NCI-H82 treated with DMSO at 0.1 percent for 48 hours (cell line): Measurements from ENCODE around the gene AGAP5.
"Not testable (repeated sequence)": the region's sequence is repeated elsewhere in the genome, so short reads cannot be mapped to it uniquely, and the experiment has no call there.

Source experiments
- DNase-seq: peaks from one replicate; lab custom pipeline; 2025; ENCODE audit not compliant: unreplicated experiment; lab: John Stamatoyannopoulos, UW

The AGAP5 gene

GRCh38 chr10:73715179-73716156 is 17.6 kb upstream of the AGAP5 start:
- DNase-seq, result not testable (repeated sequence)

GRCh38 chr10:73714483-73714882 is 16.6 kb upstream of the AGAP5 start:
- not testable (repeated sequence) for DNase-seq

DNA sequence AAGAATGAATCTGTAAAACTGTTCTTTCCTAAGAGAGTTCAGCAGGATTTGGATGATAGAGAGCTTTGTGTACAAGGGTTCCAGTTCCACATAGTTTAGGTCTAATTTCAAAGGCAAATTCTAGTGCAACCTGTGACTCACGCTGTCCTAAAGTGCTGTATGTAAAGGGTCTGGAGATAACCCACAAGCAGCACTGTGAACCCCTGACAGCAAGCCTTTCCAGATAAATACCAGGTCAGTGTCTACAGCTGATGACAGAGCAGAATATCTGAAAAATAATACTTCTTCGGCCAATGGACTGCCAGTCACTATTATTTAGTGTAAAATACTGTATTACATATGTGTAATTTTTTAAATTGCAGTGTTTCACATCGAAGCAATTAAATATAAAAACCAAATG is 16.0 kb upstream of the AGAP5 start:
- DNase-seq, result not testable (repeated sequence)

DNA sequence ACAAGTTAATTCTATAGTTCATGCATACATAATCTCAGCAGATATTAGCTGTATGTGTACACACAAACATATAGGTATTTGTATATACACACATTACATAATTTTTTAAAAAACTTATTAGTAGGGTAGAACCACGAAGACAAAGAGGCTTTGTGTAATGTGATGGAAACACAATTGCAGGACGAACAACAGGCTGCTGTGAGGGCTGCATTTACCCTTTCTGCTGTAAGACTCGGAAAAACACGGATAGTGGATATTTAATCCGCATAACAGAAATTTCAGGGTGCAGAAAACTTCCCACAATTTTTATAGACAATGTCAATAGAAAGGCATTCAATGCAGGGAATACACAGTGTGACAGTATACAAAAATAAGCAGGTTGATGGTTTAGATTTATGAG is 13.8 kb upstream of the AGAP5 start:
- DNase-seq, result not testable (repeated sequence)

- DNase-seq, result not testable (repeated sequence)
Observed at GRCh38 chr10:73708122-73708521, 10.2 kb upstream of the AGAP5 start.

DNA sequence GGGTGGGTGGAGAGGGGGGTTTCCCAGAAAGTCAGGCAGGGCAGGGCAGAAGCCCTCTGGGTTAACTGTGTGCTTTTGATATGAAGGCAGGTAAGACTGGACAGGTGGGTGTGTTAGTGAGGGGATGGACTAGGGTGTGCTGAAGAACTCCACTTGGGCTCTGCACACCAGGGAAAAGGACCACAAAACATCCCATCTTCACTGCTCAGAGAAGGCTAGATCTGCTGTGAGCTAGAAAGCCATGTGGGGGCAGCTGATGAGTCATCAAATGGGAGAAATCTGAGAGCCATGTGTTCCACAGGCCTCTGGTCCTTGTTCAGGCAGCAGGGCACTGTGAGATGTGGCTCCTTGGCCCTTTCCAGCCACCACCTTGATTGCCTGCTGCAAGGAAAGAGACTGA is 9.7 kb upstream of the AGAP5 start:
- DNase-seq, result not testable (repeated sequence)

DNA sequence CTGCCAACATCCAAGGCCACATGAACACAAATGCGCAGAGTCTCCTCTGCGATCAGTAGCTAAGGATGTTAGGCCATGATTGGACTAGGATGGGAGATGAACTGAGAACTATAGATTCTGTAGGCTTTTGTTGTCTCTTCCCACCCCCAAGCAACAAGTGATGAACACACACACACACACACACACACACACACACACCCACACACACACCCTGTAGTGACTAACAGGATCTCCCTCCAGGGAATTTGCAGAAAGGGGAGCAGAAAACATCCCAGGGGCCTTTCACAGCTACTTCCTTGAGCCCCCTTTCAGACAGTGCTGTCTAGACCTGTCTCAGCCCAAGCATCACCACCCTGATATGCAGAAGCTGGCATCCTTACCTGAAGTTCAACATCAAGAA is 8.6 kb upstream of the AGAP5 start:
- DNase-seq, result not testable (repeated sequence)

GRCh38 chr10:73705506-73706072 is 7.7 kb upstream of the AGAP5 start:
- DNase-seq, result not testable (repeated sequence)

DNA sequence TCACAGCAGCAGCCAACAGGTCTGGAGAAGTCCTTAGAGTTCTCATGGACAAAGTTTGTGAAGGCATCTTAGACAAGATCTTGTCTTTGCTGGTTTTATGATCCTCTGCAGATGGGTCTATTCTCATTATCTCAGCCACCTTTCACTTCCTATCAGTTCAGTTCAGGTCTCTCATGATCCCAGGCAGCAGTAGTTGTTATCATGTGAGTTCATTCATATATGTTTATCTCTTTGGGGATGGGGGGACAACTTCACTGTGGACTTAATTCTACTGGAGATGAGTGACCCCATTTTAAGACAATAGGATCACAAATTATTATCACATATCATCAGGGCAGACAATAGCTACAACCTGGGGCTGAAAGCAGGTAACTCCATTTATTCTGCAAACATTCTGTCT is 6.0 kb upstream of the AGAP5 start:
- not testable (repeated sequence) for DNase-seq

DNA sequence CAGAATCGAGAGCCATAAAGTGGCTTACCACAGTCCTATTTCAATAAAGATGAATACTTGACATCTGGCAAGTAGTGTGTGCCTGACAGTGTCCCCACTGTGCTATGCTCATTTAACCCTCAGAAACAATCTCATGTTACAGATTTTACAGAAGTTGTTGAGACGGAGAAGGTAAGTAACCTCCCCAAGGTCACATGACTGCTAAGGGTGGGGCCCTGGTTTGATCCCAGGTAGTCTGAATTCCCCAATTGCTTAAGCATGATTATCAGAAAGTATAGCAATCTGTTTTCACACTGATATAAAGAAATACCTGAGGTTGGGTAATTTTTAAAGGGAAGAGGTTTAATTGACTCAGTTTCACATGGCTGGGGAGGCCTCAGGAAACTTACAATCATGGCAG is 910 bp upstream of the AGAP5 start:
- DNase-seq, result not testable (repeated sequence)

GRCh38 chr10:73695302-73695701 is 2.6 kb downstream of the AGAP5 start:
- not testable (repeated sequence) for DNase-seq

GRCh38 chr10:73690755-73691154 is 7.2 kb downstream of the AGAP5 start:
- DNase-seq, result not testable (repeated sequence)

DNA sequence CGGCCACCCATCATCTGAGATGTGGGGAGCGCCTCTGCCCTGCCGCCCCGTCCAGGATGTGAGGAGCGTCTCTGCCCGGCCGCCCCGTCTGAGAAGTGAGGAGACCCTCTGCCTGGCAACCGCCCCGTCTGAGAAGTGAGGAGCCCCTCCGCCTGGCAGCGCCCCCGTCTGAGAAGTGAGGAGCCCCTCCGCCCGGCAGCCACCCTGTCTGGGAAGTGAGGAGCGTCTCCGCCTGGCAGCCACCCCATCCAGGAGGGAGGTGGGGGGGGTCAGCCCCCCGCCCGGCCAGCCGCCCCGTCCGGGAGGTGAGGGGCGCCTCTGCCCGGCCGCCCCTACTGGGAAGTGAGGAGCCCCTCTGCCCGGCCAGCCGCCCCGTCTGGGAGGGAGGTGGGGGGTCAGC is 8.3 kb downstream of the AGAP5 start:
- not testable (repeated sequence) for DNase-seq

DNA sequence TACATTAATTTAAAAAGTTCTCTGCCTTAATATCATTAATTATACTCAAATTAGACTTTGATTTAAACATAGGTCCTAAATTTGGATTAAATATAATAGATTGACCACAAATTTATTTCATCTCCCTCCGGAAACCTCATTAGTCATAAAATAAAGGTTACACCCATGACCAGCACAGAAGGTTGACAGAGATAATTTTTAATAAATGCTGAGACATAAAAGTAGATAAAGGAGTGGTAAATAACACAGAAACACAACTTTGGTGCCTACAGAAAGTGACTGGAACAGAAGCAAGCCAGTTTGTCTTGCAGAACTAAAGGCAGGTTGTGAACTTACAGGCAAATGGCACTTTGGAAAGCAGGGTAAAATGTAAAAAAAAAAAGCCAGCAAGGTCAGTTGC is 10.3 kb downstream of the AGAP5 start:
- not testable (repeated sequence) for DNase-seq

- not testable (repeated sequence) for DNase-seq
Observed at GRCh38 chr10:73674546-73674945, 23.4 kb downstream of the AGAP5 start.

GRCh38 chr10:73668378-73668777 is 29.5 kb downstream of the AGAP5 start:
- DNase-seq, result not testable (repeated sequence)

- not testable (repeated sequence) for DNase-seq
Observed at GRCh38 chr10:73666153-73666809, 31.6 kb downstream of the AGAP5 start.

- DNase-seq, result not testable (repeated sequence)
Observed at GRCh38 chr10:73665581-73665980, 32.3 kb downstream of the AGAP5 start.

GRCh38 chr10:73664156-73665040 is 33.5 kb downstream of the AGAP5 start:
- DNase-seq, result not testable (repeated sequence)

GRCh38 chr10:73663621-73664020 is 34.3 kb downstream of the AGAP5 start:
- DNase-seq, result not testable (repeated sequence)

- DNase-seq, result not testable (repeated sequence)
Observed at GRCh38 chr10:73662705-73663104, 35.2 kb downstream of the AGAP5 start.
